NB4 (cell line): ENCODE measurements around the gene GALNS.

Experiments
- DNase-seq: peaks from one replicate; pipeline ENCODE4 v3.0.0; 2010; ENCODE audit warnings: low read depth
- H3K4me3 ChIP-seq: one replicate; pipeline ENCODE4 v1.5.1; 2011; ENCODE audit warnings: mild to moderate bottlenecking, low read depth, low read length, moderate library complexity
- CTCF ChIP-seq: IDR thresholded peaks from one replicate; pipeline ENCODE4 v1.5.1; 2012; ENCODE audit warnings: low read depth, low read length
- MYC ChIP-seq: IDR thresholded peaks from 2 replicates; pipeline ENCODE4 v1.6.1; 2011; ENCODE audit warnings: low read depth, low read length
- POLR2A ChIP-seq: IDR thresholded peaks from 2 replicates; pipeline ENCODE4 v1.6.1; 2011; ENCODE audit warnings: mild to moderate bottlenecking; ENCODE audit not compliant: insufficient read length; ENCODE audit errors: extremely low read depth
- TF ChIP-seq, protein P1 (sequence below): IDR thresholded peaks from 2 replicates; pipeline ENCODE4 v1.6.1; 2011; ENCODE audit warnings: low read depth, low read length

GALNS gene

DNA sequence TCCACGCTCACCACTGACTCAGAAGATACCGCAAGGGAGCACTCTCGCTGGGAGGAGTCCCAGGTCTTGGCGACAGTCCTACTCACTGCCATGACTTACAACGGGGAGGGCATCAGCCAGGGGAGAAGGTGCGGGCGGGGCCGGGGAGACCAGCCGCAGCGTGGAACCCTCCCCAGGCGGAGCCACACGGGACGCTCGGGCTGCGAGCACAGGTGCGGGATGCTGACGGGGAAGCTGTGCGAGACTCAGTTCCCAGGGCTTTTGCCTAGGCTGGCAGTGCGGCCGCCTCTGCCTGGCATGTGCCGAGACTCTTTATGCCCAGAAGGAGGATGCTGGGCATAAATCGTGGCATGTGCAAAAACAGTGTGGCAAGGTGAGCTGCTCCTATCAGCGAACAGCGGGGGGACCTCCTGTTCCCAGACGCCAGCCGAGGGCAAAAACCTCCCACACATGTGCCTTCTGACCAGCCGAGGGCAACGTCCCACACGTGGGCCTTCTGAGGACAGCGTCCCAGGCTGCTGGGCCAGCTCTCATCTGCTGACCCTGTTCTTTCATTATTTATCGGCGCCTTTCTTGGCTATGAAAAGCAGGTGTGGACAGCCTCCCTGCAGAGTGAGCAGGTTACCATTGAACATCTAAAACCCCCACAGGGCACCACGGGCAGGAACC lies 6.1 kb downstream of the GALNS start:
- H3K4me3 ChIP-seq, result no peak overlapping the region
- no peak for DNase-seq
- TF ChIP-seq POLR2A, result no peak
- no peak for TF ChIP-seq MYC
- TF ChIP-seq CTCF, result no peak
- TF ChIP-seq, protein P1, sequence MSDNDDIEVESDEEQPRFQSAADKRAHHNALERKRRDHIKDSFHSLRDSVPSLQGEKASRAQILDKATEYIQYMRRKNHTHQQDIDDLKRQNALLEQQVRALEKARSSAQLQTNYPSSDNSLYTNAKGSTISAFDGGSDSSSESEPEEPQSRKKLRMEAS, result no peak

- TF ChIP-seq, protein P1, result no peak
- TF ChIP-seq MYC, result no peak
- no peak for DNase-seq
- no peak overlapping the region for H3K4me3 ChIP-seq
These were observed 8.2 kb downstream of the GALNS start for GRCh38 chr16:88848557-88848956.

DNA sequence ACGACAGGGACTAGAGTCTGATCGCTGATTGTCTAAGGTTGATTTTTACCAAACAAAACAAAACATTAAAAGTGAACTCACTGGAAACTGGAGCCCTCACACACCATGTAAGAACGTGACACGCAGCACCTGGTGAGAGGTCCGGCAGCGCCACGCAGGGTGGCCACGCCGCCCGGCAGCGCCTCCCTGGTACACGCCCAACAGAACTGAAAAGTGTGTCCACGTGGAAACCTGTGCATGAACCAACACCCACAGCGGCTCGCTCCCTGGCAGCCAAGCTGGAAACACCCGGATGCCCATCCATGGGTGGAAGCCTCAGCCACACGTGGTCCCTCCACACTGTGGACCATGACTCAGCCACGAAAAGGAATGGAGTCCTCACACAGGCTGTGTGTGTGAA lies 9.1 kb downstream of the GALNS start:
- DNase-seq, result no peak
- TF ChIP-seq POLR2A (no peak), CTCF (no peak), MYC (no peak)
- TF ChIP-seq, protein P1, result no peak

DNA sequence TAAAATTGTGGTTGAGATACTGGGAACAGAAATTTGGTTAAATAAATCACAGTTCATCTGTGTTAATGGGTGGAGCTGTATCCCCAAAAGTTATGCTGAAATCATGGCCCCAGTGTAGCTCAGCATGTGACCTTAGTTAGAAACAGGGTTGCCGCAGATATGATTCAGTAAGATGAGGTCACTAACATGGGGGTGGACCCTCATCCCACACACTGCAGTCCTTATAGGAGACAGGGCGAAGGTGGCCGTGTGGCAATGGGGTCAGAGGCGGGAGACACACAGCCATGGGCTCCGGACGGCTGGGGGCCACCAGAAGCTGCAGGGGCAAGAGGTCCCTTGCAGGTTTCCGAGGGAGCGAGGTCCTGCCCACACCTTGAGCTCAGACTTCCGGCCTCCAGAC lies 10.7 kb downstream of the GALNS start:
- no peak overlapping the region for H3K4me3 ChIP-seq
- TF ChIP-seq POLR2A, result no peak
- TF ChIP-seq MYC, result no peak
- TF ChIP-seq CTCF, result no peak
- TF ChIP-seq, protein P1, result no peak
- DNase-seq, result no peak

More for the DNA sequence above, 9.1 kb downstream of the GALNS start:
- no peak overlapping the region for H3K4me3 ChIP-seq

DNA sequence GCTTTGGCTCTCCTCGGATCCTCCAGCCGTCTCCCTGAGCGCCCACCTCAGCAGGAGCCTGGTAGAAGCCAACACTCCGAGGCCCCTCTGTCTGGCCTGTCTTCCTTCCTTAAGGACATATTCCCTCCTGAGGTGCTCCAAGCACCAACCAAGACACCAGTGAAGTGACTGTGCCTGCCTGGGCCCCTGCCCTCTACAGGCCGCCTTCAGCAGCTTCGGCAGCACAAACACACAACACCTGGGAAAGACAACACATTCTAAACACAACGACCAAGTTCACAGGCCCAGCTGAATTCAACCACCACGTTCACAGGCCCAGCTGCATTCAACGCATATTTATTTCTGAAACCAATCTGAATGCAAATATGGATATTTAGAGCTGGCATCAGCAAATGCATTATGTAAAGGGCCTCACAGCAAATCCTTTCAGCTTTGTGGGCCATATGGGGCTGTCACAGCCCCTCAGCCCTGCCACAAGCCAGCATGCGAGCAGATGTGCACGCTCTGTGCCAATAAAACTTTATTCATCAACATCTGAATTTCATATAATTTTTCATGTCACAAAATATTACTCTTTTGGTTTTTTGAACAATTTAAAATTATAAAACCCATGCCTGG lies 12.2 kb downstream of the GALNS start:
- peak; percentile 34 for TF ChIP-seq CTCF
- TF ChIP-seq MYC, result no peak
- TF ChIP-seq, protein P1, result no peak
- peak; percentile 49 for DNase-seq

GRCh38 chr16:88843256-88843655 lies 13.5 kb downstream of the GALNS start:
- TF ChIP-seq POLR2A, result no peak

More for the DNA sequence above, 12.2 kb downstream of the GALNS start:
- no peak overlapping the region for H3K4me3 ChIP-seq

More at GRCh38 chr16:88843256-88843655, 13.5 kb downstream of the GALNS start:
- DNase-seq, result no peak
- H3K4me3 ChIP-seq, result no peak overlapping the region
